AG08396 (cell line): ENCODE results near the gene MRPL36.
"Not testable (repeated sequence)": the region's sequence is repeated elsewhere in the genome, so short reads cannot be mapped to it uniquely, and the experiment has no call there.

Experiments used
- DNase-seq: peaks from one replicate; pipeline ENCODE4 v3.0.0; 2012; ENCODE audit warnings: low spot score, mixed read lengths

MRPL36 gene

DNA sequence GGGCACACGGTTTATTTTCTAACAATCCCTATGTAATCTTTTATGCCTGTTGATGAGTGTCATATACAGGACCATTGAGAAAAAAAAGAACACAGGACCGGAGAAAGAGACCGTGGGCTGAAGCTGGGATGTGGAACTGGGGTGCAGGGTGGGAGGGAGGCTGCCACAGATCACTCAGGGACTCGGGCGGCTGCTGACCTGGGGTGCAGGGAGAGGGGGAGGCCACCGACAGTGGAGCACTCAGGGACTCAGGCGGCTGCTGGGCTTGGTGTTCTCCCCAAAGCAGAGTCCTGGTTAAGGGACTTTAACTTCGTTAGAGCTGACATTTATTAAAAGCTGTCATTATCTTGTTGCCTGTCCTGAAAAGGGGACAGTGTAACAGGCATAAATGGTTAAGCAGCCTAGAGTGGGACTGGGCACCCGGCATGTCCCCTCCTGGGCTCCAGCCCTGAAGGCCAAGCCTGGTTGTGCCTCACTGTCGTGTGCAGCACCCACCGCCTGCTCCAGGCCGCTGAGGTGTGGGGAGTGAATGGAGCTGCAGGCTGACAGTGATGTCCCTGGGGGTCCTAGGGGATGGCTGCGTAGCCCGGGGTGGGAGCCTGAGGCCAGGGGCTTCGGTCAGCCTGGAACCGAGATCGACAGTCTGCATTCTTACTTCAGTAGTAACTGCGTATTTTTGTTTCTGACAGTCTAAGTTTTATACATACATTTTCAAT lies 15.6 kb upstream of the MRPL36 start:
- no peak for DNase-seq

DNA sequence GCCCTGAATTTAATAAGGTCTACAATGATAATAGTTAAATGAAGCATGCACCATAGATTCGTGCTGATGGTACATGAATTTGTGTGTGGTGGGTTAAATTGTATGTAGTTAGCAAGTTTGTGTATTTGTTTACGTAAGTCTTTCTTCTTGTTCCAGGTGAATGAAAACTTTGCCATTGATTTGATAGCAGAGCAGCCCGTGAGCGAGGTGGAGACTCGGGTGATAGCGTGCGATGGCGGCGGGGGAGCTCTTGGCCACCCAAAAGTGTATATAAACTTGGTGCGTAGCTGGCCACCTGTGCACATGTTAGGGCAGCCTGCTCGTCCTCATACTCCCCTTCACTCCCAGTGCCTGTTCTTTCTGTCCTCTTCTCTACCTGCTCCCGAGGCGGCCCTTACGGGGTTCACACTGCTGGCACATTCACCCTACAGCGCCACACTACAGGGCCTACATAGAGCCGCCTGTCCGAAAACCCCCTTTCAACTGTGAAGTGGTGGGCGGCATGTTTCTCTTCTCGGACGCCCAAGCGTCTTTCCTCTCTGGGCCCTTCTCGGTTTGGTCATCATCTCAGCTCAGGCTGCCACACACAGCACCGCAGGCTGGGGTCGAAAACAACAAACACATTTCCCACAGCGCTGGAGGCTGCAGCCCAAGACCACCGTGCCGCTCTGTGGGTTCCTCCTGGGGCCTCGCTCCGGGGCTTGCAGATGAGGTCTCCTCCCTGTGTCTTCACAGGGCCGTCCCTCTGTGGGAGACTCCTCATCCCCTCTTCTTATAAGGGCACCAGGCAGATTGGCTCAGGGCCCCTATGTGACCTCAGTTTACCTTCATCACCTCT lies 14.8 kb upstream of the MRPL36 start:
- DNase-seq: no peak

DNA sequence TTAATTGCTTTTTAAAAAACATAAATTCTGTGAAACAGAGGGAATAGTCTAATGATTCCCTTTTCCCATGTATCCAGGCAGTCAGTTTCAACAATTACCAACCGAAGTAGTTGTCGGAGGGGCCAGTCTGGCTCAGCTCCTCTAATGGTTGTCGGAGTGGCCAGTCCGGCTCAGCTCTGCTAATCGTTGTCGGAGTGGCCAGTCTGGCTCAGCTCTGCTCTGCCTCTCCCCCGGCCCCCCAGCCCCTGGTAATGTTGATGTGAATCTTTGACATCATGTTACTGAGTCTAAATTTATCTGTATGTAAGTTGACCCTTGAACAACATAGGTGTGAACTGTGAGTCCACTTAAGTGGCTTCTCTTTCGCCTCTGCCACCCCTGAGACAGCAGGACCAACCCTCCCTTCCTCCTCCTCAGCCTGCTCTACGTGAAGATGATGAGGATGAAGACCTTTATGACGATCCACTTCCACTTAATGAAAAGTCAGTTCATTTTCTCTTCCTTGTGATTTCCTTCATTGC lies 11.0 kb upstream of the MRPL36 start:
- no peak for DNase-seq

DNA sequence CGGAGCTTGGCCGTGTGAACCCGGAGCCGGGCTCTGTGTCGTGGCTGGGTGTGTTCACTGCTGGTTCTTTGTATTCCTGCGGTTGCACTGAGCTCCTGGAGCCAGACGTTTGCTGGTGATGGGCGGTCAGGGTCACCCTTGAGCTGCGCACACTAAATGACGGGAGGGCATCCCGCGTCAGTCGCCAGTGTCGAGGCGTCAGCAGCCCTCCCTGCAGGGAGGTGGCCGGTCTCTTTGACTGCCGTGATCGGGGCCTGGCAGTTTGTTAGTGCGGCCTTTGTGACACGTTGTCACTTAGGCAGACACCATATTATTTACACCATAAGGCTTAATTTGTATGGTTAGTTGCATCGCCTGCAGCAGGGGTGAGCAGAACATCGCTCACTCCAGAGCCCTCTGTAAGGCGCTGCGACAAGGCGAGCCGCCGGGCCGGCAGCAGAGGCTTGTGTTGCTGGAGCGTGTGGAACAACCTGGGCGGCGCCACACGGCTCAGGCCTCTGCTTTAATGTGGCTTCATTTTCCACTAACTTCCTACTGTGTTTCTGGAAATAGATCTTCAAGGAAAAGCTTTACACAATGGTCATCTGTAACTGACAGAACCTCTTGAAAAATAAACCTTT lies 9.9 kb upstream of the MRPL36 start:
- no peak for DNase-seq

DNA sequence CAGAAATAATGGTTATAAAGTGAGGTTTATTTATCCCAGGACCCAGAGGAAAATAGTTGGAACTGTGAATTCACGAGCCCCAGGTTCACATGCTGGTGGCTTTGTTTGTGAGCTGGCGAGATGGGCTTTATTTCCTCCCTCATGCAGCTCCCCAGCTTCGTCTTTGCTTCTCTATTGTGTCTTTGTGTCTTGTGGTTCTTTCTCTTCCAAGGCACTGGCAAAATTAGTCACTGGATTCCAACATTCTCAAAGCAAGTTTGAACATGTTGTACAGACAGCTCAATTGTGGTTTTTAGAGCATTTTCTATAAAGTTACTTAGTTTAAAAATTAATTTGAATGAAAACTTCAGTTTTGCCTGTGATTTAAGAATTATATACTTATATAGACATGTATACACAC lies 8.8 kb upstream of the MRPL36 start:
- peak; percentile 47 for DNase-seq

DNA sequence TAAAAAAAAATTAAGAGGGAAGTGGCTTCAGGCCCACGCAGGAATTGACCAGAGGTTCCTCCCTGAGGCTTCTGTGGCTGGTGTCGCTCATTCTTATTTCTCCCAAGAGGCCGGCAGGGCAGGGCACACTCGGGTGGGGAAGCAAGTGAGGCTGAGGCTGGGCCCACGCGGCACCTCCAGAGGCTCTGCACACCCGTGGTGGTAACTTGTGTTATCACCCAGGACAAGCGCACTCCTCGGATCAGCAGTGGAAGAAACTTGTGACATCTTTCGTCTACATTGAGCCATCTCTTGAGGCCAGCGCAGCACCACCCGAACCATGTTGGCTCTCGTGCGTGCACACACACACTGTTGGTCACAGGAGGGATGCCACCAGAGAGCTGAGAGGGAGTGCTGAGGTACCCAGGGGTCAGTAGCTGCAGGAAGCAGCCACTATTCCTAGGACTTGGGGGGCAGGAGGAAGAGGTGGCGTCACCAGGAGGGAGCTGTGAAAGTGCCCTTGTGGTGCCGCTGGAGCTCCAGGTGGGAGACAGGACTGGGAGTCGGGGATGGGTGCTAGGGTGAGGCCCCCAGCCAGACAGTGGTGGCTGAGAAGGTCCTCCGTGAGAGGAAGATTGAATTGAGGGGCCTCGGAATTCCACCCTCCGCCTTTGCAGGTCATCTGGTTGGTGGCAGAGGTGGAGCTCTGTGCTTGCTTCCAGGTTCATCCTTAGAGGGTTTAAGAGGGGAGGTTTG lies 8.0 kb upstream of the MRPL36 start:
- DNase-seq: no peak

DNA sequence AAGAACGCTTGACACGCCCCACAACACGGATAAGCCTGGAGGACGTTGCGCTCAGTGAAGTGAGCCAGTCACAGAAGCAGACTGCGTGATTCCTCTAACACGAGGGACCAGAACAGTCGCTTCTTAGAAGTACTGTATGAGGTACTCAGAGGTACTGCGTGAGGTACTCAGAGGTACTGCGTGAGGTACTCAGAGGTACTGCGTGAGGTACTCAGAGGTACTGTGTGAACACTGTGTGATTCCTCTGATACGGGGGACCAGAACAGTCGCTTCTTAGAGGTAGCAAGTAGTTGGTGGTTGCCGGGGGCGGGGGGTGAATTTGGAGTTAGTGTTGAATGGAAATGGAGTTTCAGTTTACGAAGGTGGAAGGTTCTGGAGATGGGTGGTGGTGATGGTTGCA lies 7.3 kb upstream of the MRPL36 start:
- DNase-seq: no peak

DNA sequence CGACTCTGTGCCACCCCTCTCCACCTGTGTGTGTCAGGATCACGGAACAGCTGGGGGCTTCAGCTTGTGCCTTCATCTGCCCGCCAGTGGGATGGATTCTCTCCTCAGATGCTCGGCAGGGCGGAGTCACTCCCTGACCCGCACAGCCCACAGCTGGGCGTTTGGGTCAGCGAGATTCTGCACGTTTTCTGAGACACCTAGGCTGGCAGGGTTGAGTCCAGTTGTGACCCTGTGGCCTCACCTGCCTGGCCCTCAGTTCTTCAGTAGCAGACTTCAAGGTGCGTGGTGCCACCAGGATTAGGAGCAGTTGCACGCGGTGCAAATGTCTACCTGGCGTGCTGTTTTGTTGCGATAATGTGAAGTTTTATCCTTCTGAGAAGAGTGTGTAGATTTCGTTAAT lies 6.6 kb upstream of the MRPL36 start:
- no peak for DNase-seq

DNA sequence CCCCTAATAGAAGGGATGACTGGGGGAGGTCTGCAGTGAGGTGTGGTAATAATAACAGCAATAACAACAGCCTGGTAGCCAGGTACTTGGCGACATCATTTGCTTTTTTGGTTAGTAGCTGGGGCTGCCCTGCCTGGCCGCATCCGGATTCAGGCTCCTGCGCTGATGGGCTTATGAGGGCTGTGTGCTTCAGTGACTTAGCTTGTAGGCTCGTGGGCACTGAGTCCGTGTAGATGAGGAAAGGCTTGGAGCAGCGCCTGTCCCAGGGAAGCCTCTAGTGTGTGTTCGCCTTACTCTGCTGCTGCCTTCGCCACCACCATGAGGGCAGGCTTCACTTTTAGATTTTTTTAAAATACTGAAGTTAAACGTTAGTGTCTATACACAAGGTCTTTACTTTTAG lies 6.1 kb upstream of the MRPL36 start:
- no peak for DNase-seq

DNA sequence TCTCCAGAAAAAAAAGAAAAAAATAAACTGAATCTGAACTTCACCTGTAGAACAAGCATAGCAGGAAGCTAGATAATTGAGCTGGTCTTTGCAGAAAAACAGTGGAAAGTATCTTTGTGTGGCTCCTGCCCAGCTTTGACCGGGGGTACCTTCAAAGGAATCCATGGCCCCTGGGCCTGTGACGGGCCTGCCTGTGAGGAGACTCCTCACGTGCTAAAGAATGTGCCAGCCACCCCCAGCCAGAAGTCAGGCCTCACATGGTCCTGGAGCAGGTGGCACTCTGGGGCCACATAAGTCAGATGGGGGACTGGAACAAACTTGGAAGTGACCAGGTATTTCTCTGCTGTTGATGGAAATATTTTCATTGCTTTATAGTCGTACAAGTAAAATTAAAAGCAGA lies 5.7 kb upstream of the MRPL36 start:
- no peak for DNase-seq

DNA sequence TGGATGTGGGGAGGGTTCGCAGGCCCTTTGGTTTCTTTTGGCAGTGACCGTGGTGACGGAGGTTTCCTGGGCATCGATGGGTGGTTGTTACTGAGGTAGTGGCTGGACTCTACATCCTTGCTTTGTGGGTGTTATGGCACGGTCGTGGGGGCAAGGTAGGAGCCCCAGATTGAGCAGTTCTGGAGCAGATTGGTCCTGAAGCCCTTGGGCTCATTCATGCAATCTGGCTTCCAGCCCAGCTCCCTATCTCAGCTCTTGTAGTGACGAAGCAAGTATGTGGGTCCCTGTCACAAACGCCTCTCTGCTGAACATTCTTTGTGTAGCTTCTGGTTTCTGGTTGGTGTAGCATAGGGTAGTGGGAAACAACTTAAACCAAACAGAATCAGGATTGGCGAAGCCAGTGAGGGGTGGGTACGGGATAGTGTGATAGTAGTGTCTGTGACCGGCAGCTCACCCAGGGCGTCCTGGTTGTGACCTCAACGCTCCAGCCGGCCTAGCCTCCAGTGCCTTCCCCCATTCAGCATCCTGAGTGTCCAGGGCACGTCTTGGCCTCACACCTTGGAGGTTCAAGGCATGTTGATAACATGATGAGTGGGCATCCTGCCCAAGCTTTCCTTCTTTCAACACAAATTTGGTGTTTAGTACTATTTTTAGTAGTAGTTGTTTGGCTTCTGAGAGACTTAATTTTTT lies 4.5 kb upstream of the MRPL36 start:
- no peak for DNase-seq

DNA sequence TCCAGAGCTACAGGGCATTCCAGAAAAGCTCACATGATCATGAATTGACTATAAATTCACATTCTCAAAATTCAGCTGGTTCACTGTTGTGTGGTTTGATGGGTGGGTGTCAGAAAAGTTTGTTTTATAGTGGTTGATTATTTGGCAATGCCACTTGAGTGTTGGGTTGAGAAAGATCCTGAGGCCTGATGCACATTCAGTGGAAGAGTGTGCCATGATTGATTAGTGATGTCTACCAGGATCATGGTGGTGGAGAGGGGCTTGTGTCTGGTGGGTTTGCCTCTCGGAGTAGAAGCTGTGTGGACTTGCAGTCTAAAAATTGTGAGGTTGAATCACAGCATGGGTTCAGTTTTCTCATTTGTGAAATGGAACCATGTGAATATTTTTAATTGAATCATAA lies 3.6 kb upstream of the MRPL36 start:
- no peak for DNase-seq

DNA sequence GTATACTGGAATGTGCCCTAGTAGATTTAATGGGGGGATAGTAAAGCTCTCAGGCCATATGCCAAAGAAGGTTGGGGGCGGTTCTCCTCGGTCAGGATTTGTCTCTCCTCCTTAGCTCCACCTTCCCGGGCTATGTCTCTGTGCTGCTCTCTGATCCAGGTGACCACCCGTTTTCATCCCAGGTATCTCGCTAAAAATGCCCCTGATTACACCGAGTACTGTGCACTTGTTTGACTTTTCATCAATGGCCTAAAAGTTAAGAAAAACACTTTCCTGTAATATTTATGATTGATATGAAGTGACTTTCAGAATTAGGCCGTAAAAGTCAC lies 2.3 kb upstream of the MRPL36 start:
- DNase-seq: no peak

DNA sequence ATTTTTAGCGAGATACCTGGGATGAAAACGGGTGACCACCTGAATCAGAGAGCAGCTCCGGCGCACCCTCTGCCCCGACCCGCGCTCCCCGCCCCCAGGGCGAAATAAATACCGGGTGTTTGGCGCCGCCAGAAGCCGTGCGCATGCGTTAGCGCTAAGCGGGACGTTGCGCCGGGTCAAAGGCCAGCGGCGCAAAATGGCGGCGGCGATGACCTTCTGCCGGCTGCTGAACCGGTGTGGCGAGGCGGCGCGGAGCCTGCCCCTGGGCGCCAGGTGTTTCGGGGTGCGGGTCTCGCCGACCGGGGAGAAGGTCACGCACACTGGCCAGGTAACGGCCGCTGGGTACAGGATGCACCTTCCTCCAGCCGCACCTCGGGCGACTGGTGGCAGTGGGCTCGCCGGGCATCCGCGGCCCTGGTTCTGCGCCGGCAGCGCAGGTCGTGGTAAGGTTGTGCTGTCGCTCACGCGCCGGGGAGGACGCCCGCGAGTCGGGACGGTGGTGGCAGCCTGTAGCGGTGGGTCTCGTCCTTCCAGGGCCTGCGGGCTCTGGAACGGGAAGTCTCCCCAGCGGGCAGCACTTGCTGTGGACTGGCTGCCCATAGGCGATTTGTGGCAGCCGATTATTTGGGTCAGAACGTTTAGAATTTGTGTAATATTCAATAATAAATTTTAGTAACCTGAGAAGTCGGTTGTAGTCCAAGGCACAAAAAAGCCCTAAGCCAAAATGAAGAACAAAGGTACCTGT lies 1.8 kb upstream of the MRPL36 start, which contains the start of gene NDUFS6:
Gene NDUFS6, plus strand, starts transcription at position 186 of the 745 bp plus-strand sequence. Its CDS starts 11 bp downstream, at position 197.
- DNase-seq: peak; percentile 87

DNA sequence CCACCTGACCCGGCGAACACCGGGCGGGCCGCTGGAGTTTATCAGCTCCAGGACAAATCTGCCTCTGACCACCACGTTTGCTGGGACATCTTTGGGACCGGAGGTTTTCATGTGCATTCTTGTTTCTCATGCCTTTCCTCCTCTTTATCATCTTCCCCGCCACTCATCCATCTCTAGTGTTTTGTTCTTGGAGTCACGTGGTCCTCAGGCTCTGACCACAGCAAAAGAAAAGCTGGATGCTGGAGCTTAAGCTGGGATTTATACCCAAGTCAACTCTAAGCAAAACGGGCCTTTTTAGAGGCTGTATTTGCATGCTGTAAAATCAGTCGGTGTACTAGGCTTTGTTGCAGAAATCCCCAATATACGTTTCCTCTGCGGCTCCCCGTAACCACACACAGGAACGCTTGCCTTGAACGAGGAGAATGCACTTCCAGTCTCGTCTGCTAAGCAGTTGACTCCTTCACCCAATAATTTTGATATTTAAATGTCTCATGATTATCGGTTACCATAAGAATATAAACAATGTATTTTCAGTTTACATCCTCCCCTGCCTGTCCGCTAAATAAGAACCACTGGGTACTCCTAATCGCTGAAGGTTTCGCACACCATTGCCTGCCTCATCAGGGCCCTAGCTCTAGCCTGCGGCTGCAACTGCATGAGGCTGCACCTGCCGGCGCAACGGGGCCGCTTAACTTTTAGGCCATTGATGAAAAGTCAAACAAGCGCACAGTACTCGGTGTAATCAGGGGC lies 1.0 kb upstream of the MRPL36 start:
- DNase-seq: no peak

DNA sequence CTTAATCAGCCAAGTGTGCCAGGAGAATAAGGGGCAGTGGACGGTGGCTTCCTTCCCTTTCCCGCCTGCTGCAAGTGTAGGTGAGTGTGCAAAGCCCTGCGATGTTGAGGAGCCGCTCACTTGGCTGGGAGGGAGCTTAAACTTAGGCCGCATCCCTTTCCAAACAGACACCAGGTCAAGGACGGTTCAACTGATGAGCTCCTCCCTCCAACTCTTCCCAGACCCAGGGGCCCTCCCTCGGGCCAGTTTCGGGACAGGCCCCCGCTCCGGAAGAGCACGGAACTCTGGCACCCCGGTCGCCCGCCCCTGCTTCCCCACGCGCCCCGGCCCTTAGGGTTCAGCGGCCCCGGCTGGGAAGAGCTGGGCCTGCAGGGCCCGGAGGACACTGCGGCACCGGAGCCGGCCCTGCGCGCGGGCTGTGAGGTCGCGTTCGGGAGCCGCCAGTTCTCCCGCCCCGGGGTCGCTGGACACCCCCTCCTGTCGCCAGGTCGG lies 481 bp downstream of the MRPL36 start:
- peak; percentile 54 for DNase-seq

DNA sequence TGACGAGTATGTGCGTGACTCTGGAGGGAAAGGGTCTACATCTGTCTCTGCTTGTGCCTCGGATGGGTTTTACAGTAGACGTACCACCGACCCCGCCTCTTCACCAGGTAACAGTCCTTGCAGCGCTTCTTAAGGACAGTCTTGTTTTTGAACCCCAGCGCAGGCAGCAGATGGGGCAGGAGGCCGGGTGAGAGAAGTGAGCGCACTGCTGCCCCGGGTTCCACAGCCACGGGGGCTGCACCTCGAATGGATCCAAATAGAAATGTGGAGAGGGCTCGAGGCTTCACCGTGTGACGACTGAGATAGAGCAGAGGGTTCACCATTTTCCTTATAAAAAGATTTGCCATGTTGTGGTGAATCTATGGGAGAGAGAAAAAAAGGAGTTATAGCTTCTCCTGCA lies 1.0 kb downstream of the MRPL36 start:
- not testable (repeated sequence) for DNase-seq

DNA sequence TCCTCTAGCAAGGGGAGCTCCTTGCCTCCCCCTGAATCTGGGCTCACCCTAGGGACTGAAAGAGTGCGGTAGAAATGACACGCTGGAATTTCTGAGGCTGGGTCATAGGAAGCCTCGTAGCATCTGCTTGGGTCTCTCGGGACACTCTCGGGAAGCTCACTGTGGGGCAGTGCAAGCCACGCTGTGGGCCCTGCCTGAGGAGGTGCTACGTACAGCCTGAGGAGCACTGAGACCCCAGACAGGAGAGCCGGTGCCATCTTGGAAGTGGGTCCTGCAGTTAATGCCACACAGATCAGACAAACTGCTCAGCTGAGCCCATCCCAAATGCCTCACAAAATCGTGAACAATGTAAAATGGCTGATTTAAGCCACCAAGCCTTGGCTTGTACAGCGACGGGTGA lies 1.8 kb downstream of the MRPL36 start:
- DNase-seq: no peak

DNA sequence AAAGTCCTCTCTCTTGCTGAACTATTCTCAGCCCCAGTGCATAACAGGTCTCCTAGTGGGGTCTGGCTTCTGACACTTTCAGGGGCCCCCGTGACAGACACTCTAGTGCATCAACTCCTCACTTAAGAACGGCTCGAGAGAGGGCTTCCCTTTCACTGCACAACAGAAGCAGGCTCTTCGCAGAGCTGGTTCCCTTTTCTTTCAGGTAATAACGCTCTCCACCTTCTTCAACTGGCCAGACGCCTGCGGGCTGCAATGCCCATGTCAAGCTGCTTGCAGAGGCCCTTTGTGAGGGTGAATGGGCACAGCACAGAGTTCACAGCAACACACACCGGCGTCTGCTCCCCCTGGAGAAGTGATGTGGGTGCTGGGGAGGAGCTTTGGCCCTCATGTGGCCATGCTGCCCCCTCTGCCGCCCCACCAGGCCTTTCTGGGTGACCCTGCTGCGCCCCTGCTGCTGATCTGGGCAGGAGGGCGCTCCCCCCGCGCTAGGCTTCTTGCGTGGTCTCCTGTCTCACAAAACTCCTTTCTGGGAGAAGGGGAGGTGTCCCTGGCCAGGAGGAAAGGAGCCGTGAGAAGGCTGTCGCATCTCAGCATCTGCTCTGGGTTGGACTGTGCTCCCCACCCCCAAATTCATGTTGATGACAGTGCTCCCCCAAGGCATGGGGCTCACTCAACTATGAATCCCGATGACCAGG lies 2.4 kb downstream of the MRPL36 start:
- DNase-seq: no peak
